Measurements from ENCODE around the gene LTO1.
"Not testable (repeated sequence)": the region's sequence is repeated elsewhere in the genome, so short reads cannot be mapped to it uniquely, and the experiment has no call there.

LTO1 gene

GRCh38 chr11:69630017-69630416 is 45.1 kb downstream of the LTO1 start:
- DNase-seq, result no peak

- DNase-seq, result no peak
These were observed 47.6 kb downstream of the LTO1 start for GRCh38 chr11:69627551-69627950.

GRCh38 chr11:69625476-69625875 is 49.7 kb downstream of the LTO1 start:
- no peak for DNase-seq

- DNase-seq, result no peak
These were observed 50.9 kb downstream of the LTO1 start for GRCh38 chr11:69624293-69624692.

- not testable (repeated sequence) for DNase-seq
These were observed 53.0 kb downstream of the LTO1 start for GRCh38 chr11:69622097-69622681.

GRCh38 chr11:69620683-69621290 is 54.4 kb downstream of the LTO1 start:
- DNase-seq, result no peak

GRCh38 chr11:69618237-69618636 is 56.9 kb downstream of the LTO1 start:
- DNase-seq, result no peak

- DNase-seq, result no peak
These were observed 57.5 kb downstream of the LTO1 start for GRCh38 chr11:69617682-69618081.

- DNase-seq, result no peak
These were observed 57.9 kb downstream of the LTO1 start for GRCh38 chr11:69617220-69617619.

All from effector CD4-positive, alpha-beta T cell (primary cell).